Measurements from ENCODE around the gene SNCB.

Gene SNCB

GRCh38 chr5:176644294-176644693, 14.0 kb upstream of the SNCB start:
- DNase-seq (ENCODE audit: low spot score): no peak

- no peak for DNase-seq (ENCODE audit: low spot score)
Observed at GRCh38 chr5:176643491-176644219, 13.3 kb upstream of the SNCB start.

GRCh38 chr5:176642675-176643490, 12.5 kb upstream of the SNCB start:
- no peak for DNase-seq (ENCODE audit: low spot score)

- no peak for DNase-seq (ENCODE audit: low spot score)
Observed at GRCh38 chr5:176640616-176641015, 10.3 kb upstream of the SNCB start.

GRCh38 chr5:176639981-176640380, 9.6 kb upstream of the SNCB start:
- no peak for DNase-seq (ENCODE audit: low spot score)

GRCh38 chr5:176639208-176639607, 8.9 kb upstream of the SNCB start:
- no peak for DNase-seq (ENCODE audit: low spot score)

GRCh38 chr5:176638437-176638836, 8.1 kb upstream of the SNCB start:
- no peak for DNase-seq (ENCODE audit: low spot score)

- DNase-seq (ENCODE audit: low spot score): no peak
Observed at GRCh38 chr5:176637556-176637955, 7.2 kb upstream of the SNCB start.

- no peak for DNase-seq (ENCODE audit: low spot score)
Observed at GRCh38 chr5:176636426-176636825, 6.1 kb upstream of the SNCB start.

- DNase-seq (ENCODE audit: low spot score): no peak
Observed at GRCh38 chr5:176633598-176633997, 3.3 kb upstream of the SNCB start.

- DNase-seq (ENCODE audit: low spot score): no peak
Observed at GRCh38 chr5:176632745-176633144, 2.4 kb upstream of the SNCB start.

GRCh38 chr5:176631383-176632200, 1.3 kb upstream of the SNCB start:
- DNase-seq (ENCODE audit: low spot score): no peak

GRCh38 chr5:176630681-176631222, 418 bp upstream of the SNCB start:
- no peak for DNase-seq (ENCODE audit: low spot score)

GRCh38 chr5:176629317-176629852, 949 bp downstream of the SNCB start:
- DNase-seq (ENCODE audit: low spot score): no peak

- no peak for DNase-seq (ENCODE audit: low spot score)
Observed at GRCh38 chr5:176628406-176629228, 1.7 kb downstream of the SNCB start.

- DNase-seq (ENCODE audit: low spot score): no peak
Observed at GRCh38 chr5:176627582-176627981, 2.8 kb downstream of the SNCB start.

- no peak for DNase-seq (ENCODE audit: low spot score)
Observed at GRCh38 chr5:176626876-176627236, 3.5 kb downstream of the SNCB start.

GRCh38 chr5:176625966-176626875, 4.1 kb downstream of the SNCB start:
- DNase-seq (ENCODE audit: low spot score): peak; percentile 28

GRCh38 chr5:176625512-176625911, 4.8 kb downstream of the SNCB start:
- DNase-seq (ENCODE audit: low spot score): no peak

- DNase-seq (ENCODE audit: low spot score): no peak
Observed at GRCh38 chr5:176624938-176625337, 5.4 kb downstream of the SNCB start.

All from SW480 (cell line).